Keratinocyte (primary cell): ENCODE measurements around the gene GTF2A1.

Experiments
- EZH2 ChIP-seq: IDR thresholded peaks from one replicate; pipeline ENCODE4 v1.6.1; 2012; ENCODE audit warnings: inconsistent platforms, mild to moderate bottlenecking, low read length, moderate library complexity
- TF ChIP-seq, protein P1 (sequence below), 3 experiments: IDR thresholded peaks in 1 of 3; conservative IDR thresholded peaks in 1 of 3; optimal IDR thresholded peaks in 1 of 3; 2 replicates in 2 of 3; 3 replicates in 1 of 3; pipeline versions ENCODE3 to v1.5.1; 2011; ENCODE audit warnings: low read length in 3 of 3, mild to moderate bottlenecking in 3 of 3, moderate library complexity in 2 of 3, control low read depth in 1 of 3, inconsistent platforms in 1 of 3; ENCODE audit not compliant: insufficient read depth in 2 of 3; ENCODE audit errors: extremely low read depth in 1 of 3

- TF ChIP-seq EZH2: no peak
- TF ChIP-seq, protein P1, sequence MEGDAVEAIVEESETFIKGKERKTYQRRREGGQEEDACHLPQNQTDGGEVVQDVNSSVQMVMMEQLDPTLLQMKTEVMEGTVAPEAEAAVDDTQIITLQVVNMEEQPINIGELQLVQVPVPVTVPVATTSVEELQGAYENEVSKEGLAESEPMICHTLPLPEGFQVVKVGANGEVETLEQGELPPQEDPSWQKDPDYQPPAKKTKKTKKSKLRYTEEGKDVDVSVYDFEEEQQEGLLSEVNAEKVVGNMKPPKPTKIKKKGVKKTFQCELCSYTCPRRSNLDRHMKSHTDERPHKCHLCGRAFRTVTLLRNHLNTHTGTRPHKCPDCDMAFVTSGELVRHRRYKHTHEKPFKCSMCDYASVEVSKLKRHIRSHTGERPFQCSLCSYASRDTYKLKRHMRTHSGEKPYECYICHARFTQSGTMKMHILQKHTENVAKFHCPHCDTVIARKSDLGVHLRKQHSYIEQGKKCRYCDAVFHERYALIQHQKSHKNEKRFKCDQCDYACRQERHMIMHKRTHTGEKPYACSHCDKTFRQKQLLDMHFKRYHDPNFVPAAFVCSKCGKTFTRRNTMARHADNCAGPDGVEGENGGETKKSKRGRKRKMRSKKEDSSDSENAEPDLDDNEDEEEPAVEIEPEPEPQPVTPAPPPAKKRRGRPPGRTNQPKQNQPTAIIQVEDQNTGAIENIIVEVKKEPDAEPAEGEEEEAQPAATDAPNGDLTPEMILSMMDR (optimal IDR thresholded peaks at IDR 0.05 in 1 of 3, IDR thresholded peaks at IDR 0.05 in 1 of 3, conservative IDR thresholded peaks at IDR 0.05 in 1 of 3; ENCODE audit: extremely low read depth in 1 of 3, insufficient read depth in 2 of 3, low read length in 3 of 3): no peak
These were observed 15.4 kb upstream of the GTF2A1 start for GRCh38 chr14:81236138-81236537.
